ENCODE measurements around the gene TCEAL7. TPM values are rescaled to one million over a fixed set of nuclear protein-coding genes. Genes with fewer than 3 reads are reported as not detected.
A peak's percentile ranks its signal among the peaks of the same experiment; 100 is the strongest.

The TCEAL7 gene
- total RNA-seq, 1 donor from 2014 or later: not detected

DNA sequence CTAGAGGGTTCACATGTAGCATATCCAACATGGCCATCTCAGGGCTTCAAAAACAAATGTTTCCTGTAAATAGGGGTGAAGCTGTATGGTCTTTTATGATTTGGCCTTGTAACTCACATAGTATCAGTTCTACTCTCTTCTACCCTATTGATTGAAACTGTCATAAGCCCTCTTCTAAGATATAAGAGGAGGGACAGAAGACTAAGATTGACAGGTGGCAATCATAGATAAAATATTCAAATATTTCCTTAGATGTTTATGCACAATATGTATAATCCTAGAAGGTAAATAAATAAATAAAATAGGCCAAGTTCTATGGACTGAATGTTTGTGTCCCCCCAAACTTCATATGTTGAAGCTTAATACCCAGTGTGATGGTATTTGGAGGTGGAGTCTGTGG lies 39.4 kb downstream of the TCEAL7 start:
- no peak for DNase-seq (ENCODE audit: low spot score in 2 of 2)
- Histone ChIP-seq H3K27me3 (no peaks in the 10 kb centered on the region), H3K9me3 (no peaks in the 10 kb centered on the region), H3K4me1 (no peaks in the 10 kb centered on the region), H3K36me3 (no peaks in the 10 kb centered on the region), H3K4me3 (no peak overlapping the region), H3K27ac (no peak overlapping the region)
- TF ChIP-seq, protein P1, sequence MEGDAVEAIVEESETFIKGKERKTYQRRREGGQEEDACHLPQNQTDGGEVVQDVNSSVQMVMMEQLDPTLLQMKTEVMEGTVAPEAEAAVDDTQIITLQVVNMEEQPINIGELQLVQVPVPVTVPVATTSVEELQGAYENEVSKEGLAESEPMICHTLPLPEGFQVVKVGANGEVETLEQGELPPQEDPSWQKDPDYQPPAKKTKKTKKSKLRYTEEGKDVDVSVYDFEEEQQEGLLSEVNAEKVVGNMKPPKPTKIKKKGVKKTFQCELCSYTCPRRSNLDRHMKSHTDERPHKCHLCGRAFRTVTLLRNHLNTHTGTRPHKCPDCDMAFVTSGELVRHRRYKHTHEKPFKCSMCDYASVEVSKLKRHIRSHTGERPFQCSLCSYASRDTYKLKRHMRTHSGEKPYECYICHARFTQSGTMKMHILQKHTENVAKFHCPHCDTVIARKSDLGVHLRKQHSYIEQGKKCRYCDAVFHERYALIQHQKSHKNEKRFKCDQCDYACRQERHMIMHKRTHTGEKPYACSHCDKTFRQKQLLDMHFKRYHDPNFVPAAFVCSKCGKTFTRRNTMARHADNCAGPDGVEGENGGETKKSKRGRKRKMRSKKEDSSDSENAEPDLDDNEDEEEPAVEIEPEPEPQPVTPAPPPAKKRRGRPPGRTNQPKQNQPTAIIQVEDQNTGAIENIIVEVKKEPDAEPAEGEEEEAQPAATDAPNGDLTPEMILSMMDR (IDR thresholded peaks at IDR 0.05): no peak
- intact Hi-C loops (cut with DNase I): no loop called here

DNA sequence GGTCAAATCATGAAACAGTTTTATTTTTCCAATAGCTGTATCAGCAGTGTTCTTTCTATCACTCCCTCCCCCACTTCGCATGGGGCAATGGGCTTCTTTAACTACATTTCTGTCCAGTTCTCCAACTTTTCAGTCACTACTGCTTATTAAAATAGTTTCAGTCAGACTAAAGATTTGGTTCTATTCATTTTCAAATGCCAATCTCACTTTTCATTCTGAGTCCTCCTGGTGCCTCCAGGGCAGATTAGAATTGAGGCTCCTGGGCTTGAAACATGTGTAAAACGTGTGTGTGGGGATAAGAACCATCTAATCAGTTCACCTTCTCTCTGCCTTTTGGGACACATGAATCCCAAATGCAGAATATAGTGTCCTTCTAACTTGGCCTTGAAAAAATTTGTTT lies 42.8 kb downstream of the TCEAL7 start:
- Histone ChIP-seq H3K4me1 (no peaks in the 10 kb centered on the region), H3K36me3 (no peaks in the 10 kb centered on the region), H3K4me3 (no peak overlapping the region), H3K27me3 (no peaks in the 10 kb centered on the region), H3K27ac (no peak overlapping the region), H3K9me3 (no peaks in the 10 kb centered on the region)
- DNase-seq (ENCODE audit: low spot score in 2 of 2): no peak
- intact Hi-C loops (cut with DNase I): no loop called here
- TF ChIP-seq, protein P1 (IDR thresholded peaks at IDR 0.05): no peak

DNA sequence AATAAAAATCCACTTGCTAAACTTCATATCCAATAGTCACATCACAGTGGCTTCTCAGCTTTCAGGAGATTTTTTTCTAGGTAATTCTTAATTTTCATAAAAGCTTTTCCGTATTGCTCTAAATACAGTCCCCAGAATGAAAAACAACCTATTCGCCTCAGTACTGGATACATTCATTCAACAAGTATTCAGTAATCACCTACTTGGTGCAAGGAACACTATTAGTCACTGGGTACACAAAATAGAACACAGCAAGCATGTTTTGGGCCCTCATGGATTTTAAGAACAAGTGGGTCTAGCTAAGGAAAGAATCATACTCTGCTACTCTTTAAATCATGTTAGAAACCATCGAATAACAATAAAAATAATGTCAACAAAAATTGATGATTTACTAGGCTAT lies 43.5 kb downstream of the TCEAL7 start:
- H3K4me3 ChIP-seq: no peak overlapping the region
- no peaks in the 10 kb centered on the region for H3K27me3 ChIP-seq
- H3K27ac ChIP-seq: no peak overlapping the region
- intact Hi-C loops (cut with DNase I): no loop called here
- H3K4me1 ChIP-seq: no peaks in the 10 kb centered on the region
- no peaks in the 10 kb centered on the region for H3K9me3 ChIP-seq
- H3K36me3 ChIP-seq: no peaks in the 10 kb centered on the region
- TF ChIP-seq, protein P1 (IDR thresholded peaks at IDR 0.05): no peak
- no peak for DNase-seq (ENCODE audit: low spot score in 2 of 2)

DNA sequence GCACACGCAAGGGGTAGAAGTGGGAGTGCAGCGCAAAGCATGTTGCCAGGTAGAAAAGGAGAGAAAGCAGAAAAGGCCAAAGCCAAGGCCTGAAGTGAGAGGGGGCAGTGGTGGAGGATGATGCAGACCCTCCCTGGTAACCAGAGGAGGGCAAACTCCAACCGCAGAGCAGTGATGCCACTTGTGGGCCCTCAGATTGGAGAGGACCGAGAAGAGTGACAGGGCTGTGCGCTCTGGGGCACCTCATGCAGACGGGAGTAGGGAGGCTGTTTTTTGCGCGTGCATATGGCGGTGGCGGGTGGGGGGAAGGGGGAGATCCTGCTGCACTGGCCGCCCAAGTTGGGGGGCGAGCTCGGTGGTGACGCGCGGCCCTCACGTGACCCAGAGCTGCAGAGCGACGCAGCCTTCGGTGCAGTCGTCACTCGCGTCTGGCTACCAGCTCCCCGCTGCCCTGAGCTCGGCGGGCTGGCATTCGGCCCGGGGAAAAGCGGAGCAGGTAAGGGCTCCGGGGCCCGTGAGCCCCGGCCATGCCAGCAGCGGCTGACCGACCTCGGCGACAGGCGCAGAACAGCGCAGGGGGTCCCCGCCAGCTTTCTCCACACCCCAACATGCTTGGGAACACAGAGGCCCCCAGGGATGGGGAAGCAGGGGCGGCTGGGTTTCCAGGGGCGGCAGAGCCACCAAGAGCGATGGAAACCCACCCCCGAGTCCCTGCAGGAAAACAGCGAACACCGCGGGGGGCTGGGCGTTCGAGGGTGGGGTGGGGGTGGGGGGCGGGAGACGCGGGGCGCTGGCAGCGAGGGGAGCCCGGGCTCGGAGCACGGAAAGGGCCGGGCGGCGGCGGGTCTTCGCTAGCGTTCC lies 46.3 kb downstream of the TCEAL7 start, which contains the start of gene BEX3:
Gene BEX3, plus strand, starts transcription at position 421 of the 861 bp plus-strand sequence. CDS start 984 bp downstream, outside the sequence.
- H3K27ac ChIP-seq: peak within 1 kb of the TSS; percentile 78 to 79
- DNase-seq (ENCODE audit: low spot score in 2 of 2): peak in 1 of 2 donors; percentile 74
- intact Hi-C loops (cut with DNase I): loop anchor here (2.0 kb wide), 1 partner anchor 20 kb away; the partner anchor contains the start of gene TCEAL9

DNA sequence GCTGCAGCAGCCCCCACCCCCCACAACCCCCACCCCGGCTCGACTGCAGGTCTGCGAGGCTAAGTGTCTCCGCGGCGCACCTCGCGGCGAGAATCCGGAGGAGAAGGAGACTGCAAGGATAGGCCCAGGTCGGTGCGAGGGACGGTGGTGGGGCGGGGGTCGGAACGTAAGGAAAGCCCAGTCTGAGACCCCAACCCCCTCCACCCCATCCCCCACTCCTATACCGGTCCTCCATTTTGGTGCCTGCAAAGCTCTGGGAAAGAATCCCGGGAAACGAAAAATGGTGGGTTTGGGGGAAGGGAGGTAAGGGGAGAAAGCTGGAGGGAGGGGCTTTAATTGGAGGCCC lies 46.9 kb downstream of the TCEAL7 start:
- intact Hi-C loops (cut with DNase I): loop anchor here (2.0 kb wide), 1 partner anchor 20 kb away; the partner anchor contains the start of gene TCEAL9
- peak overlapping the region; percentile 65 to 78 for H3K4me3 ChIP-seq
- H3K27ac ChIP-seq: peak overlapping the region; percentile 78 to 79
- H3K27me3 ChIP-seq: no peaks in the 10 kb centered on the region
- DNase-seq (ENCODE audit: low spot score in 2 of 2): no peak
- no peaks in the 10 kb centered on the region for H3K9me3 ChIP-seq
- H3K36me3 ChIP-seq: no peaks in the 10 kb centered on the region
- TF ChIP-seq, protein P1 (IDR thresholded peaks at IDR 0.05): no peak
- no peaks in the 10 kb centered on the region for H3K4me1 ChIP-seq

More for the DNA sequence above, 46.3 kb downstream of the TCEAL7 start, which contains the start of gene BEX3:
- Histone ChIP-seq H3K4me3 (peak within 1 kb of the TSS; percentile 65 to 78), H3K4me1 (no peaks in the 10 kb centered on the region), H3K27me3 (no peaks in the 10 kb centered on the region), H3K36me3 (no peaks in the 10 kb centered on the region), H3K9me3 (no peaks in the 10 kb centered on the region)
- TF ChIP-seq, protein P1 (IDR thresholded peaks at IDR 0.05): no peak
